B cell (primary cell): ENCODE data around the gene HERC2.

Experiments used
- CTCF ChIP-seq: fragments of 200-600 bp; IDR thresholded peaks from one replicate; pipeline ENCODE4 v1.8.0; 2022; ENCODE audit warnings: antibody characterized with exemption, mild to moderate bottlenecking
- EZH2 ChIP-seq: IDR thresholded peaks from 2 replicates; pipeline ENCODE4 v1.6.1; 2012; ENCODE audit warnings: borderline replicate concordance, low read depth, mild to moderate bottlenecking, moderate library complexity, low read length; ENCODE audit not compliant: insufficient read depth, poor library complexity, severe bottlenecking

GRCh38 chr15:28286031-28286430 is 35.9 kb downstream of the HERC2 start:
- TF ChIP-seq CTCF, result no peak
- TF ChIP-seq EZH2, result no peak
